ENCODE results near the gene ABLIM1.

DNA sequence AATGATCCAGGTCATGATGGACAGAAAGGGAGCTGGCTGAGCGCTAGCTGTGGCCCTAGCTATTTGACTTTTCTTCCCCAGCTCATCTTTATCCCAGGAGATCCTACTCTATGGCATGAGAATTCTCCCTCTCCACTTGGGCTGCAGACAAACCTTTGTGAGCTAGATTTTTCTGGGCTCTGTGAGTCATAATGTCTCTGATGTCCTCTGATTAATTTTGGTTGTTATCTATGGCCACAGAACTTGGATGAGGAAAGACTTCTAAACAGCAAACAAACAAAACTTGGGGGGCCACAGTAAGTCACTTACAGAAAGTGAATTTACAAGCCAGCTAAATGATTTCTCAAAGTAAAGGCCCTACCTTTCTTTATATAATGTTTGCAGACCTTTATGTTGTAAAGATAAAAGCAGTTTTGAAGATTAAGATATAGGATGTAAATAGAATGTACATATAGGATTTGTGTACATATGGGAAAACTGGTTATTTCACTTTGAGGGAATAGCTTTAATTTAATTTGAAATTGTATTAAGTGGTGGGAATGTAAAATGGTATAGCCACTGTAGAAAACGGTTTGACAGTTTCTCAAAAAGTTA, 10.4 kb downstream of the ABLIM1 start:
- TF ChIP-seq, protein P1, sequence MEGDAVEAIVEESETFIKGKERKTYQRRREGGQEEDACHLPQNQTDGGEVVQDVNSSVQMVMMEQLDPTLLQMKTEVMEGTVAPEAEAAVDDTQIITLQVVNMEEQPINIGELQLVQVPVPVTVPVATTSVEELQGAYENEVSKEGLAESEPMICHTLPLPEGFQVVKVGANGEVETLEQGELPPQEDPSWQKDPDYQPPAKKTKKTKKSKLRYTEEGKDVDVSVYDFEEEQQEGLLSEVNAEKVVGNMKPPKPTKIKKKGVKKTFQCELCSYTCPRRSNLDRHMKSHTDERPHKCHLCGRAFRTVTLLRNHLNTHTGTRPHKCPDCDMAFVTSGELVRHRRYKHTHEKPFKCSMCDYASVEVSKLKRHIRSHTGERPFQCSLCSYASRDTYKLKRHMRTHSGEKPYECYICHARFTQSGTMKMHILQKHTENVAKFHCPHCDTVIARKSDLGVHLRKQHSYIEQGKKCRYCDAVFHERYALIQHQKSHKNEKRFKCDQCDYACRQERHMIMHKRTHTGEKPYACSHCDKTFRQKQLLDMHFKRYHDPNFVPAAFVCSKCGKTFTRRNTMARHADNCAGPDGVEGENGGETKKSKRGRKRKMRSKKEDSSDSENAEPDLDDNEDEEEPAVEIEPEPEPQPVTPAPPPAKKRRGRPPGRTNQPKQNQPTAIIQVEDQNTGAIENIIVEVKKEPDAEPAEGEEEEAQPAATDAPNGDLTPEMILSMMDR (IDR thresholded peaks at IDR 0.05 in 8 of 11, conservative IDR thresholded peaks at IDR 0.05 in 3 of 11) = no peak
- TF ChIP-seq POLR2A (IDR thresholded peaks at IDR 0.05) = no peak
- TF ChIP-seq POLR2AphosphoS5 (IDR thresholded peaks at IDR 0.05) = no peak
